Liver (tissue), 9 donors: ENCODE measurements around the gene SLC25A25. TPM values are rescaled to one million over a fixed set of nuclear protein-coding genes. Genes with fewer than 3 reads are reported as not detected.

ENCODE experiments used
- DNase-seq: peaks from one replicate; pipeline ENCODE4 v3.0.0-alpha.2; 2017; ENCODE audit warnings: low spot score
- H3K27ac ChIP-seq, 2 donors: one replicate each; pipeline ENCODE4 v1.7.0; 2013; ENCODE audit warnings: inconsistent platforms in 2 of 2, low read length in 2 of 2, control low read depth in 1 of 2, low read depth in 1 of 2, mild to moderate bottlenecking in 1 of 2
- H3K27me3 ChIP-seq, 4 donors: one replicate each; pipeline versions ENCODE4 v1.6.1 to v1.7.0; 2013; ENCODE audit warnings: low read length in 3 of 4, inconsistent platforms in 1 of 4, mild to moderate bottlenecking in 1 of 4, moderate library complexity in 1 of 4; ENCODE audit not compliant: control insufficient read depth in 4 of 4, insufficient read depth in 4 of 4
- H3K36me3 ChIP-seq, 4 donors: one replicate each; pipeline versions ENCODE4 v1.6.1 to v1.7.0; 2013; ENCODE audit warnings: low read length in 3 of 4, mild to moderate bottlenecking in 3 of 4, low read depth in 1 of 4, moderate library complexity in 1 of 4; ENCODE audit not compliant: control insufficient read depth in 4 of 4, insufficient read depth in 3 of 4
- H3K4me1 ChIP-seq, 4 donors: one replicate each; pipeline versions ENCODE4 v1.6.1 to v1.7.0; 2013; ENCODE audit warnings: low read length in 3 of 4, mild to moderate bottlenecking in 3 of 4, moderate library complexity in 1 of 4; ENCODE audit not compliant: control insufficient read depth in 4 of 4, insufficient read depth in 4 of 4
- H3K4me3 ChIP-seq, 3 donors: one replicate each; pipeline versions ENCODE4 v1.6.1 to v1.7.0; 2013; ENCODE audit warnings: low read length in 3 of 3, control low read depth in 1 of 3, low read depth in 1 of 3, mild to moderate bottlenecking in 1 of 3
- H3K9ac ChIP-seq, 2 donors: one replicate each; pipeline ENCODE4 v1.7.0; 2013; ENCODE audit warnings: low read length in 2 of 2, mild to moderate bottlenecking in 2 of 2, moderate library complexity in 2 of 2, control low read depth in 1 of 2, low read depth in 1 of 2
- H3K9me3 ChIP-seq, 4 donors: one replicate each; pipeline versions ENCODE4 v1.6.1 to v1.7.0; 2013; ENCODE audit warnings: low read length in 3 of 4; ENCODE audit not compliant: control insufficient read depth in 4 of 4
- CTCF ChIP-seq: fragments of 150-350 bp; IDR thresholded peaks from 2 replicates; pipeline ENCODE4 v1.5.1; 2017; ENCODE audit warnings: improper control_type of control experiment, low read depth, low read length; ENCODE audit not compliant: missing input control
- EGR1 ChIP-seq, 2 donors: IDR thresholded peaks; 2 replicates each; pipeline ENCODE4 v1.6.1; 2016 to 2018; ENCODE audit warnings: antibody characterized with exemption in 2 of 2, low read depth in 2 of 2
- FOXA1 ChIP-seq: IDR thresholded peaks from 2 replicates; pipeline ENCODE4 v1.6.1; 2016; ENCODE audit warnings: antibody characterized with exemption
- FOXA2 ChIP-seq: IDR thresholded peaks from 2 replicates; pipeline ENCODE4 v1.6.1; 2016; ENCODE audit warnings: antibody characterized with exemption
- HNF4A ChIP-seq, 2 donors: conservative IDR thresholded peaks; 2 replicates each; pipeline ENCODE4 v1.6.1; 2016; ENCODE audit warnings: antibody characterized with exemption in 2 of 2, mild to moderate bottlenecking in 2 of 2
- JUND ChIP-seq, 2 donors: IDR thresholded peaks; 2 replicates each; pipeline ENCODE4 v1.6.1; 2016; ENCODE audit warnings: antibody characterized with exemption in 2 of 2
- MAX ChIP-seq: IDR thresholded peaks from 2 replicates; pipeline ENCODE4 v1.6.1; 2016; ENCODE audit warnings: antibody characterized with exemption
- NR2F2 ChIP-seq: IDR thresholded peaks from 2 replicates; pipeline ENCODE4 v1.6.1; 2016; ENCODE audit warnings: antibody characterized with exemption
- RAD21 ChIP-seq, 2 donors: IDR thresholded peaks; 2 replicates each; pipeline ENCODE4 v1.6.1; 2016; ENCODE audit warnings: antibody characterized with exemption in 2 of 2, mild to moderate bottlenecking in 2 of 2
- SP1 ChIP-seq: IDR thresholded peaks from 2 replicates; pipeline ENCODE4 v1.6.1; 2018; ENCODE audit warnings: antibody characterized with exemption, mild to moderate bottlenecking
- TAF1 ChIP-seq: conservative IDR thresholded peaks from 2 replicates; pipeline ENCODE4 v1.6.1; 2016; ENCODE audit warnings: antibody characterized with exemption, mild to moderate bottlenecking
- YY1 ChIP-seq: IDR thresholded peaks from 2 replicates; pipeline ENCODE4 v1.6.1; 2016; ENCODE audit warnings: antibody characterized with exemption, mild to moderate bottlenecking
- ZBTB33 ChIP-seq: IDR thresholded peaks from 2 replicates; pipeline ENCODE4 v1.6.1; 2016; ENCODE audit warnings: antibody characterized with exemption
- WGBS: extraction: QIAGEN DNeasy Blood & Tissue Kit; methylation state at CpG from one replicate; pipeline ENCODE4 v1.1.7; 2013; 5-methylcytosine and 5-hydroxymethylcytosine counted together
- polyA plus RNA-seq, 2 donors: library from polyadenylated mRNA; stranded (reverse) in 1 of 2; unstranded in 1 of 2; fragments of 200-250 nt in 1 of 2; fragments of >200 nt in 1 of 2; fragmentation: Nextera tagmentation in 1 of 2; extraction: Ambion mirVana in 1 of 2; gene quantifications; one replicate each; pipeline versions ENCODE4 v1.2.1 to v1.2.3, GENCODE V29; 2013 to 2015
- total RNA-seq, 2 donors: library from RNA; depleted of rRNA; stranded (reverse); fragments of >200 nt; gene quantifications; one replicate each; pipeline ENCODE4 v1.2.3, GENCODE V29; 2014
- donor health status: healthy.
- donor health status: healthy.
- donor health status: healthy.
- donor health status: healthy.
- donor health status: healthy.

Gene SLC25A25
- total and polyA plus RNA-seq, 4 donors = 21.7 to 74.6 (median 39.3) TPM

GRCh38 chr9:128061275-128061960 lies 6.6 kb upstream of the SLC25A25 start:
- 71% methylated on average over 13 of the region's 13 CpGs for WGBS
- H3K9me3 ChIP-seq = no peaks in the 10 kb centered on the region
- H3K27me3 ChIP-seq = no peaks in the 10 kb centered on the region
- DNase-seq = no peak
- no peak for TF ChIP-seq TAF1
- no peak for TF ChIP-seq RAD21 (IDR thresholded peaks at IDR 0.05)
- H3K27ac ChIP-seq = no peak overlapping the region
- no peak overlapping the region for H3K9ac ChIP-seq
- no peak overlapping the region for H3K4me3 ChIP-seq
- peaks cover 0 to 6% (median under 1%) of the 10 kb centered on the region in 4 donors for H3K36me3 ChIP-seq
- H3K4me1 ChIP-seq = peaks cover 12 to 30% (median 20%) of the 10 kb centered on the region in 4 donors

- no peak for DNase-seq
- H3K4me3 ChIP-seq = no peak overlapping the region
- 74% methylated on average over 6 of the region's 6 CpGs for WGBS
Measured at GRCh38 chr9:128062279-128062678, 5.8 kb upstream of the SLC25A25 start.

More at GRCh38 chr9:128062279-128062678, 5.8 kb upstream of the SLC25A25 start:
- TF ChIP-seq RAD21 (IDR thresholded peaks at IDR 0.05) = no peak
- no peak for TF ChIP-seq MAX
- no peak for TF ChIP-seq EGR1 (IDR thresholded peaks at IDR 0.05; ENCODE audit: low read depth in 2 of 2)
- TF ChIP-seq FOXA2 = no peak
- TF ChIP-seq ZBTB33 = no peak
- no peak for TF ChIP-seq CTCF
- TF ChIP-seq YY1 = no peak
- no peak for TF ChIP-seq JUND (IDR thresholded peaks at IDR 0.05)
- TF ChIP-seq NR2F2 = no peak
- TF ChIP-seq SP1 = no peak
- TF ChIP-seq FOXA1 = no peak
- TF ChIP-seq HNF4A (conservative IDR thresholded peaks at IDR 0.05) = no peak
- Histone ChIP-seq H3K27me3 (no peaks in the 10 kb centered on the region), H3K27ac (no peak overlapping the region), H3K4me1 (peaks cover 12 to 31% (median 18%) of the 10 kb centered on the region in 4 donors), H3K9me3 (no peaks in the 10 kb centered on the region), H3K9ac (no peak overlapping the region), H3K36me3 (peaks cover 0 to 6% (median under 1%) of the 10 kb centered on the region in 4 donors)
